ENCODE data around the gene APP.

APP gene

GRCh38 chr21:26164311-26164710, 6.3 kb downstream of the APP start:
- Mint-ChIP-seq H3K4me1 (peaks cover 62% of the 10 kb centered on the region), H3K9me3 (peaks cover 13% of the 10 kb centered on the region), H3K36me3 (ENCODE audit: low read depth) (peaks cover 34% of the 10 kb centered on the region), H3K27ac (no peak overlapping the region), H3K27me3 (ENCODE audit: low read depth, poor library complexity) (no peaks in the 10 kb centered on the region), H3K4me3 (no peak overlapping the region)
- TF ChIP-seq CTCF (IDR thresholded peaks at IDR 0.05), result no peak
- no peak for DNase-seq

- no peak for DNase-seq
- Mint-ChIP-seq H3K9me3 (peaks cover 26% of the 10 kb centered on the region), H3K27ac (no peak overlapping the region), H3K4me3 (no peak overlapping the region), H3K4me1 (peaks cover 53% of the 10 kb centered on the region), H3K27me3 (ENCODE audit: low read depth, poor library complexity) (no peaks in the 10 kb centered on the region), H3K36me3 (ENCODE audit: low read depth) (peaks cover 55% of the 10 kb centered on the region)
- no peak for TF ChIP-seq CTCF (IDR thresholded peaks at IDR 0.05)
Measured at GRCh38 chr21:26162081-26162480, 8.5 kb downstream of the APP start.

- H3K4me1 Mint-ChIP-seq, result peaks cover 31% of the 10 kb centered on the region
- peaks cover 28% of the 10 kb centered on the region for H3K9me3 Mint-ChIP-seq
- H3K4me3 Mint-ChIP-seq, result no peak overlapping the region
- no peaks in the 10 kb centered on the region for H3K27me3 Mint-ChIP-seq (ENCODE audit: low read depth, poor library complexity)
- no peak for DNase-seq
- peaks cover 71% of the 10 kb centered on the region for H3K36me3 Mint-ChIP-seq (ENCODE audit: low read depth)
- TF ChIP-seq CTCF (IDR thresholded peaks at IDR 0.05), result no peak
- no peak overlapping the region for H3K27ac Mint-ChIP-seq
Measured at GRCh38 chr21:26159869-26160268, 10.7 kb downstream of the APP start.

- peak overlapping the region; percentile 30 for H3K27ac Mint-ChIP-seq
- no peaks in the 10 kb centered on the region for H3K27me3 Mint-ChIP-seq (ENCODE audit: low read depth, poor library complexity)
- H3K36me3 Mint-ChIP-seq (ENCODE audit: low read depth), result peaks cover 87% of the 10 kb centered on the region
- H3K4me3 Mint-ChIP-seq, result no peak overlapping the region
- TF ChIP-seq CTCF (IDR thresholded peaks at IDR 0.05), result no peak
- peaks cover 31% of the 10 kb centered on the region for H3K4me1 Mint-ChIP-seq
- H3K9me3 Mint-ChIP-seq, result peaks cover 34% of the 10 kb centered on the region
- DNase-seq, result no peak
Measured at GRCh38 chr21:26157801-26158200, 12.8 kb downstream of the APP start.

GRCh38 chr21:26154753-26155152, 15.8 kb downstream of the APP start:
- Mint-ChIP-seq H3K4me1 (peaks cover 16% of the 10 kb centered on the region), H3K9me3 (peaks cover 47% of the 10 kb centered on the region), H3K4me3 (no peak overlapping the region), H3K36me3 (ENCODE audit: low read depth) (peaks cover 93% of the 10 kb centered on the region), H3K27ac (no peak overlapping the region), H3K27me3 (ENCODE audit: low read depth, poor library complexity) (no peaks in the 10 kb centered on the region)
- TF ChIP-seq CTCF (IDR thresholded peaks at IDR 0.05), result no peak
- DNase-seq, result no peak

GRCh38 chr21:26153758-26154157, 16.8 kb downstream of the APP start:
- H3K27ac Mint-ChIP-seq, result no peak overlapping the region
- H3K4me3 Mint-ChIP-seq, result no peak overlapping the region
- DNase-seq, result no peak
- peaks cover 90% of the 10 kb centered on the region for H3K36me3 Mint-ChIP-seq (ENCODE audit: low read depth)
- peaks cover 20% of the 10 kb centered on the region for H3K4me1 Mint-ChIP-seq
- H3K27me3 Mint-ChIP-seq (ENCODE audit: low read depth, poor library complexity), result peaks cover 2% of the 10 kb centered on the region
- H3K9me3 Mint-ChIP-seq, result peaks cover 44% of the 10 kb centered on the region
- no peak for TF ChIP-seq CTCF (IDR thresholded peaks at IDR 0.05)

Measured in nephron progenitor cell (in vitro differentiated cells).